DND-41 (cell line): ENCODE results near the gene AP3D1.

Experiments
- CTCF ChIP-seq: IDR thresholded peaks from 2 replicates; pipeline ENCODE4 v1.5.1; 2012; ENCODE audit warnings: borderline replicate concordance, low read length, moderate library complexity, mild to moderate bottlenecking; ENCODE audit not compliant: poor library complexity, severe bottlenecking; ENCODE audit errors: extremely low read depth
- EZH2 ChIP-seq: IDR thresholded peaks from 3 replicates; pipeline ENCODE4 v1.6.1; 2012; ENCODE audit warnings: borderline replicate concordance, low read depth, mild to moderate bottlenecking, moderate library complexity, low read length, inconsistent platforms; ENCODE audit not compliant: severe bottlenecking

GRCh38 chr19:2114821-2115220 is 36.5 kb downstream of the AP3D1 start:
- TF ChIP-seq CTCF (no peak), EZH2 (no peak)
